Measurements from ENCODE around the gene WDR6.

The WDR6 gene

DNA sequence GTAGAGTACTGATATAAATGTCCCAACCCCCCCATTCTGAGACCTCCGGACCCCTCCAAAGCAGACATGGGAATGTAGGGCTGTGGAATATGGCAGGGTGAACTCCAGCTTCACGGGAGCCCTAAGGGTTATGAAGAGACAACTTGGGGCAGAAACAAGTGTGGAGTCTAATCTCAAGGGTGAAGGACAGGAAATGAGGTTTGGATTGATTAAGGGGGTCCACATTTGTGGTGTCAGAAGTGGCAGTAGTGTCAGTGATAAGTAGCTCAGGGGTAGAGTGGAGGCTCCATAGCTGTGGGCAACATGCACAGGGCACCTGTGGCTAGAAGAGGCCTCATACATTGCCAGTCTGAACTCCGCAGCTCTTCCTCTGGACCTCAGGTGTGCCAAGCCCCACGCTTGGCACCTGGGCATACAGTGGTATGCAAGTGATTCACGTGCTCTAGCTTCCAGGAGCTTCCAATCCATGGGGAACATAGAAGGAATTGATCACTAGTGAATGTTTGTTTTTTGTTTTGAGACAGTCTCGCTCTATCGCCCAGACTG is 21.3 kb upstream of the WDR6 start:
- H3K9ac ChIP-seq: no peak overlapping the region
- H3K9me3 ChIP-seq (ENCODE audit: control insufficient read depth, low read length): no peaks in the 10 kb centered on the region
- no peak for TF ChIP-seq CTCF (IDR thresholded peaks at IDR 0.05)
- H2AFZ ChIP-seq: no peak overlapping the region
- H3K79me2 ChIP-seq: peaks cover 13% of the 10 kb centered on the region
- H3K4me1 ChIP-seq: peaks cover 11% of the 10 kb centered on the region
- no peak overlapping the region for H3K4me2 ChIP-seq (ENCODE audit: low read length)
- H3K27me3 ChIP-seq (ENCODE audit: control insufficient read depth, insufficient read depth, low read length): no peaks in the 10 kb centered on the region
- H3K36me3 ChIP-seq (ENCODE audit: control insufficient read depth, insufficient read depth, low read length): no peaks in the 10 kb centered on the region
- no peak overlapping the region for H3K4me3 ChIP-seq (ENCODE audit: low read depth, low read length)
- no peak overlapping the region for H3K27ac ChIP-seq

DNA sequence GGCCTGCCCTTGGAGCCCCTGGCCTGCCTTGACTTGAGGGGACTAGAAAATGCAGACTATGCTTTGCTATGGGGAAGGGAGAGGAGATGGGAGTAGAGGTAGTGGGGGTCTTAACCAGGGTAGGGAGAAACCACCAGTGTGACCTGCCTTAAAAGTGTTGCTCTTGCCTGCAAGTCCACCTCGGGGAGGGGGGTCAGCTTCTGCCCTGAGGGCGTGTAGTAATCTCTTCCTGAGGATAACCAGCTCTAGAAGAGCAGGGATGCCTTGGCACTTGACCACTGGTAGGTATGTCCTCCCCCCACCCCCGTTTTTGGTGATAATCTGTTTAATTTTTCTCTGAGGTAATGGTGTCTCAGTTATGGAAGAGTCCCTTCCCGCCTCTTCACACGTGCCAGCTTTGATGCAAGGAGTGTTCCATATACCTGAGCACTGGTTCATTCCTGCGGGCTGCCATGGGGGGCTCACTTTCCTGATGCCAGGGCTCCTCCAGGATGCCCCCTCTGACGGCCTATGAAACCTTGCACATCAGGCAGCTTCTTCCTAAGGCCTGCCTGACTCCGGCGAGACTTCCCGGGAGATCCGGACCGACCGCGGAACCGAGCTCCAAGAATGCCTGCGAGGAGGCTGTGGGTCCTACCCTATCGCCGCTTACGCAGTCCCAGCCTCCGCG is 17.9 kb upstream of the WDR6 start:
- peak overlapping the region; percentile 84 for H3K27ac ChIP-seq
- H2AFZ ChIP-seq: peak overlapping the region; percentile 92
- H3K4me2 ChIP-seq (ENCODE audit: low read length): peak overlapping the region; percentile 73
- no peaks in the 10 kb centered on the region for H3K36me3 ChIP-seq (ENCODE audit: control insufficient read depth, insufficient read depth, low read length)
- H3K4me3 ChIP-seq (ENCODE audit: low read depth, low read length): peak overlapping the region; percentile 65
- peaks cover 20% of the 10 kb centered on the region for H3K4me1 ChIP-seq
- H3K9me3 ChIP-seq (ENCODE audit: control insufficient read depth, low read length): no peaks in the 10 kb centered on the region
- H3K9ac ChIP-seq: peak overlapping the region; percentile 42
- H3K79me2 ChIP-seq: peaks cover 21% of the 10 kb centered on the region
- TF ChIP-seq CTCF (IDR thresholded peaks at IDR 0.05): no peak
- no peaks in the 10 kb centered on the region for H3K27me3 ChIP-seq (ENCODE audit: control insufficient read depth, insufficient read depth, low read length)

DNA sequence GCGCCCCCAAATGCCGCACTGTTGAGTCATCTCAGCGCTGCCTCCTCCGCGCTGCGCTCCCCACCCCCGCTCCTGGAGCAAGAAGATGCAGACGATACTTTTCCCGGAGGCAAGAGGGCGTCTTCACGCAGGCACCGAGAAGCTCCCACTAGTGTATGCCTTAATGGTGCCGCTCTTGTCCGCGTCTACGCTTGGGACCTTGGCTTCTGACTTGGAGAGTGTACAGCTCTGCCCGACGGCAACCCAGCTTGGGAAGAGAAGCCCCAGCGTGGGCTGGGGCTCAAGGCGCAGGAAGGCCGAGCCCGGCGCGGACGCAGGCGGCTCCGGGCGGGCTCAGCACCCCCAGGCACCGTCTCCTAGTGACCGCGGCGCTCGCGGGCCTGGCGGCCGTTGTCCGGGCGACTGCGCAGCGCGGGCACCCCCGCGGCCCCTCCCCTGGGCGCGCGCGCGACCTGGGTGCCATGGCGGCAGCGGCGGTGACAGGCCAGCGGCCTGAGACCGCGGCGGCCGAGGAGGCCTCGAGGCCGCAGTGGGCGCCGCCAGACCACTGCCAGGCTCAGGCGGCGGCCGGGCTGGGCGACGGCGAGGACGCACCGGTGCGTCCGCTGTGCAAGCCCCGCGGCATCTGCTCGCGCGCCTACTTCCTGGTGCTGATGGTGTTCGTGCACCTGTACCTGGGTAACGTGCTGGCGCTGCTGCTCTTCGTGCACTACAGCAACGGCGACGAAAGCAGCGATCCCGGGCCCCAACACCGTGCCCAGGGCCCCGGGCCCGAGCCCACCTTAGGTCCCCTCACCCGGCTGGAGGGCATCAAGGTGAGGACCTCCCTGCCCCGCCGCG is 17.2 kb upstream of the WDR6 start, which contains the start of gene P4HTM:
P4HTM (plus strand) TSS at position 446 of the 840 bp plus-strand sequence; CDS start at position 462, 16 bp downstream.
- Histone ChIP-seq H3K27me3 (ENCODE audit: control insufficient read depth, insufficient read depth, low read length) (no peaks in the 10 kb centered on the region), H2AFZ (peak within 1 kb of the TSS; percentile 92), H3K4me3 (ENCODE audit: low read depth, low read length) (peak within 1 kb of the TSS; percentile 65), H3K27ac (peak within 1 kb of the TSS; percentile 84), H3K4me2 (ENCODE audit: low read length) (peak within 1 kb of the TSS; percentile 79), H3K9ac (peak within 1 kb of the TSS; percentile 79), H3K9me3 (ENCODE audit: control insufficient read depth, low read length) (no peaks in the 10 kb centered on the region), H3K36me3 (ENCODE audit: control insufficient read depth, insufficient read depth, low read length) (no peaks in the 10 kb centered on the region), H3K79me2 (peaks cover 21% of the 10 kb centered on the region), H3K4me1 (peaks cover 20% of the 10 kb centered on the region)
- TF ChIP-seq CTCF (IDR thresholded peaks at IDR 0.05): peak; percentile 55

DNA sequence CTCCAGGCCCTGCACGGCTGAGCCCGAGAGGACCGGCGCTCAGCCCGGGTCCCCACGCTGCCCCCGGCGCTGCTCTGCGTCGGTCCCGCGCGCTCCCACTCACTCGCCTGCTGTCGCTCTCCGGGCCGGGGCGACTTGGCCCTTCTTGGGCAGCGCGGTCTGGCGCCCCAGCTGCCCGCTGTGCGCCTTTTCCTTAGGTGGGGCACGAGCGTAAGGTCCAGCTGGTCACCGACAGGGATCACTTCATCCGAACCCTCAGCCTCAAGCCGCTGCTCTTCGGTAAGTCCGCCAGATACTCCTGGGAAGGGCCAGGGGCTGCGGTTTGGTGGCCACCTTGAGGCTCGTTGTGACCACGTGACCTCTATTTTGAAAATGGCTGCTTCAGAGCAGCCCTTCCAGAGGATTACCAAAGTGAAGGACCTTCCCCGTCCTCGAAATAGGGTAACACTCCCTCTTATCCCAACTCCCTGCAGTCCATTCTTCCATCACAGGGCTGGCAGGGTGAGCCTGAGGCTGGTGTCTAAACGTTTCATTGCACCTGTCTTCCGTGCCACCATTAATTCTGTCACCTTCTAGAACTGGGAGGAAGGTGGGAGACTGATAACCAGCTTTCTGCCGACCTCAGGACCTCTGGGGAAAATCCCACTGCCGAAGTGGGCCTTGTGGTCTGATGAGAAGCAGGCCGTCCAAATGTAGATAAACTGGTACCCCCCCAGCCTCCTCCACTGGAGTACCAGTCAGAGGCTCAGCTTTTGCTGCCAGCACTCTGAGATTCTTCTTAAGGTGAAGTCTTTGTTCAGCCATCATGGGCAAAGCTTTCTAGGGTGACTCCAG is 16.3 kb upstream of the WDR6 start:
- Histone ChIP-seq H3K27ac (peak overlapping the region; percentile 83), H2AFZ (peak overlapping the region; percentile 91), H3K36me3 (ENCODE audit: control insufficient read depth, insufficient read depth, low read length) (no peaks in the 10 kb centered on the region), H3K9me3 (ENCODE audit: control insufficient read depth, low read length) (no peaks in the 10 kb centered on the region), H3K79me2 (peaks cover 23% of the 10 kb centered on the region), H3K27me3 (ENCODE audit: control insufficient read depth, insufficient read depth, low read length) (no peaks in the 10 kb centered on the region), H3K4me3 (ENCODE audit: low read depth, low read length) (peak overlapping the region; percentile 65), H3K4me1 (peaks cover 20% of the 10 kb centered on the region), H3K4me2 (ENCODE audit: low read length) (peak overlapping the region; percentile 79), H3K9ac (peak overlapping the region; percentile 79)
- no peak for TF ChIP-seq CTCF (IDR thresholded peaks at IDR 0.05)
